Transverse colon (tissue), 4 donors: ENCODE data around the gene GREM2.

Experiments used
- CTCF ChIP-seq, 5 experiments: fragments of 200-600 bp in 3 of 5; fragments of 450-650 bp in 2 of 5; sonication (generic) in 3 of 5; IDR thresholded peaks; 1 replicate in 2 of 5; 2 replicates in 3 of 5; pipeline ENCODE4 v1.5.1; 2016 to 2017; ENCODE audit warnings: antibody characterized with exemption in 5 of 5, inconsistent platforms in 3 of 5, mild to moderate bottlenecking in 2 of 5, moderate library complexity in 1 of 5
- EP300 ChIP-seq: sonication (generic); formaldehyde crosslinking; IDR thresholded peaks from one replicate; pipeline ENCODE4 v1.6.1; 2017; ENCODE audit warnings: antibody characterized with exemption, low read depth
- POLR2A ChIP-seq: fragments of 450-650 bp; IDR thresholded peaks from one replicate; pipeline ENCODE4 v1.6.1; 2016; ENCODE audit warnings: antibody characterized with exemption, mild to moderate bottlenecking, moderate library complexity
- POLR2AphosphoS5 ChIP-seq, 3 donors: sonication (generic); formaldehyde crosslinking; IDR thresholded peaks; one replicate each; pipeline ENCODE4 v1.6.1; 2016; ENCODE audit warnings: antibody characterized with exemption in 3 of 3

GRCh38 chr1:240621249-240621648 lies 9.3 kb upstream of the GREM2 start:
- TF ChIP-seq CTCF (IDR thresholded peaks at IDR 0.05) (no peak), POLR2A (no peak), EP300 (no peak), POLR2AphosphoS5 (IDR thresholded peaks at IDR 0.05) (no peak)
